ENCODE results near the gene NR3C2. TPM values are rescaled to one million over a fixed set of nuclear protein-coding genes. Genes with fewer than 3 reads are reported as not detected.

The NR3C2 gene
- total and polyA plus RNA-seq, 4 donors = 2.8 to 43.9 (median 11.5) TPM

DNA sequence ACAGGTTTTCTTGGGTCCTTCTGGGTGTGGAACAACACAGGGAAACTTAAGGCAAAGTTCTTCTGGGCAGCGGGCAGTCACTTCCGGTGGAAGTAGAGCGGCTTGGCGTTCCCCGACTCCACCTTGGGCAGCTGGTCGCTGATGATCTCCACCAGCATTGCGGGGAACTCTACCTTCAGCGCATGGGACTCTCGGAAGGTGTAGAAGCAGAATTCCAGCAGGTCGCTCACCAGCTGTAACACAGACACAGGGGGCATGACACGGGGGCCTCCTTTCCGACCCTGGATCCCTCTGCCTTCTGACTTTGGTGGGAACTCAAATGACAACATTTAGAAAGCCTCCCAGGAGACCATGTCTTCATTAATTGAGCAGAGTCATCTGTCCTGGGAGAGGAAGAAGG, 360.9 kb downstream of the NR3C2 start:
- peaks cover 0 to 4% (median 0%) of the 10 kb centered on the region in 4 donors for H3K9me3 ChIP-seq (ENCODE audit: control insufficient read depth in 4 of 4, insufficient read depth in 3 of 4, low read length in 3 of 4)
- no peak overlapping the region for H3K4me3 ChIP-seq
- peaks cover 0 to 18% (median 8%) of the 10 kb centered on the region in 4 donors for H3K36me3 ChIP-seq (ENCODE audit: control insufficient read depth in 4 of 4, insufficient read depth in 4 of 4, low read length in 4 of 4)
- no peak overlapping the region for H3K27ac ChIP-seq (ENCODE audit: low read depth in 1 of 2, low read length in 1 of 2)
- WGBS, 2 donors = 97 to 98% methylated on average over 12 of the region's 12 CpGs
- no peak for ATAC-seq (ENCODE audit: insufficient read depth, low FRiP score)
- DNase-seq = no peak
- TF ChIP-seq, protein P1, sequence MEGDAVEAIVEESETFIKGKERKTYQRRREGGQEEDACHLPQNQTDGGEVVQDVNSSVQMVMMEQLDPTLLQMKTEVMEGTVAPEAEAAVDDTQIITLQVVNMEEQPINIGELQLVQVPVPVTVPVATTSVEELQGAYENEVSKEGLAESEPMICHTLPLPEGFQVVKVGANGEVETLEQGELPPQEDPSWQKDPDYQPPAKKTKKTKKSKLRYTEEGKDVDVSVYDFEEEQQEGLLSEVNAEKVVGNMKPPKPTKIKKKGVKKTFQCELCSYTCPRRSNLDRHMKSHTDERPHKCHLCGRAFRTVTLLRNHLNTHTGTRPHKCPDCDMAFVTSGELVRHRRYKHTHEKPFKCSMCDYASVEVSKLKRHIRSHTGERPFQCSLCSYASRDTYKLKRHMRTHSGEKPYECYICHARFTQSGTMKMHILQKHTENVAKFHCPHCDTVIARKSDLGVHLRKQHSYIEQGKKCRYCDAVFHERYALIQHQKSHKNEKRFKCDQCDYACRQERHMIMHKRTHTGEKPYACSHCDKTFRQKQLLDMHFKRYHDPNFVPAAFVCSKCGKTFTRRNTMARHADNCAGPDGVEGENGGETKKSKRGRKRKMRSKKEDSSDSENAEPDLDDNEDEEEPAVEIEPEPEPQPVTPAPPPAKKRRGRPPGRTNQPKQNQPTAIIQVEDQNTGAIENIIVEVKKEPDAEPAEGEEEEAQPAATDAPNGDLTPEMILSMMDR (IDR thresholded peaks at IDR 0.05; ENCODE audit: control extremely low read depth, extremely low read depth) = no peak
- peaks cover 0 to 6% (median 2%) of the 10 kb centered on the region in 5 donors for H3K4me1 ChIP-seq (ENCODE audit: control insufficient read depth in 5 of 5, insufficient read depth in 5 of 5, low read length in 5 of 5)
- no peaks in the 10 kb centered on the region for H3K27me3 ChIP-seq (ENCODE audit: control insufficient read depth in 3 of 3, insufficient read depth in 3 of 3, low read length in 2 of 3)
- H3K9ac ChIP-seq (ENCODE audit: insufficient read depth in 1 of 2, low read length in 2 of 2) = no peak overlapping the region

DNA sequence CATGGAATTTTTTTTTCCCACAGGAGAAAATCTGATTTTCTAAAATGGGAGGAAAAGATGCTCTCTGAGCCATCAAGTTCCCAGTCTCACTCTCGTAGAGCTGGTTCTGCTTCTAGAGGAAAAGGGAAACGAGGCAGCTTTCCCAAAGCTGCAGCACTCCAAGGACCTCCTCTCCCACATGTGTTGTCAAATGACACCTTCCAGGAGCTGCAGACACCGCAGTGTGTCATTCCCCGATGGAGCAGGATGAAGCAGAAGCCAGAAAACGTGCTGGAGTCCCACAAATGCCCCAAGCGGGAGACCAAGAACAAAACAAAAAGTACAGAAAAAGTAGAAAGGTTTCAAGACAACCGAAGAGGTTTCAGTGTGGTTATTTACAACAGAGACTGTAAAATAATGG, 362.3 kb downstream of the NR3C2 start:
- ATAC-seq (ENCODE audit: insufficient read depth, low FRiP score) (no peak), DNase-seq (peak in 1 of 3 donors; percentile 4)
- H3K9me3 ChIP-seq (ENCODE audit: control insufficient read depth in 4 of 4, insufficient read depth in 3 of 4, low read length in 3 of 4) = peaks cover 0 to 9% (median 3%) of the 10 kb centered on the region in 4 donors
- no peak overlapping the region for H3K9ac ChIP-seq (ENCODE audit: insufficient read depth in 1 of 2, low read length in 2 of 2)
- H3K4me1 ChIP-seq (ENCODE audit: control insufficient read depth in 5 of 5, insufficient read depth in 5 of 5, low read length in 5 of 5) = peaks cover 0 to 6% (median 2%) of the 10 kb centered on the region in 5 donors
- 85 to 94% methylated on average over 7 of the region's 7 CpGs for WGBS, 2 donors
- H3K27me3 ChIP-seq (ENCODE audit: control insufficient read depth in 3 of 3, insufficient read depth in 3 of 3, low read length in 2 of 3) = no peaks in the 10 kb centered on the region
- peaks cover 6 to 28% (median 15%) of the 10 kb centered on the region in 4 donors for H3K36me3 ChIP-seq (ENCODE audit: control insufficient read depth in 4 of 4, insufficient read depth in 4 of 4, low read length in 4 of 4)
- TF ChIP-seq, protein P1 (IDR thresholded peaks at IDR 0.05; ENCODE audit: control extremely low read depth, extremely low read depth) = no peak
- H3K27ac ChIP-seq (ENCODE audit: low read depth in 1 of 2, low read length in 1 of 2) = no peak overlapping the region
- no peak overlapping the region for H3K4me3 ChIP-seq

DNA sequence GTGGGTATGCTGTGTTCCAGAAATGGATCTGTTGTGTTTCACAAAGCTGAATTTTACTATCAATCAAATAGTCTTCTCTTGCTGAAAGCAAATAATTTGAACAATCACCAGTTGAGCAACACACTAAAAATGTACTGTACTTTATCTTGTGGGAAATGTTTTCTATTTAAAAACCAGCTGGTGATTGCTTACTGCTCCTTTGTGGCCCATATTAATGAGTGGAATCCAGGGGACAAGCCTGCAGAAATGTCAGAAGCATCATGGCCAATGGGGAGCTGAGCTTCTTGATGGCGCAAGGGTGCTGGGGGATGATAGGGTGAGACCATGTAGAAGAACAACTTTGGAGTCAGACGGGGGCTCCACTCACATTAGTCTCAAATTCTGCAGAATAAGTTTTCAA, 364.2 kb downstream of the NR3C2 start:
- DNase-seq = peak in 2 of 3 donors; percentile 9 to 43
- ATAC-seq (ENCODE audit: insufficient read depth, low FRiP score) = no peak
- TF ChIP-seq, protein P1 (IDR thresholded peaks at IDR 0.05; ENCODE audit: control extremely low read depth, extremely low read depth) = no peak
- no peak overlapping the region for H3K27ac ChIP-seq (ENCODE audit: low read depth in 1 of 2, low read length in 1 of 2)
- H3K9me3 ChIP-seq (ENCODE audit: control insufficient read depth in 4 of 4, insufficient read depth in 3 of 4, low read length in 3 of 4) = peaks cover 0 to 12% (median 6%) of the 10 kb centered on the region in 4 donors
- peaks cover 10 to 30% (median 23%) of the 10 kb centered on the region in 4 donors for H3K36me3 ChIP-seq (ENCODE audit: control insufficient read depth in 4 of 4, insufficient read depth in 4 of 4, low read length in 4 of 4)
- no peaks in the 10 kb centered on the region for H3K27me3 ChIP-seq (ENCODE audit: control insufficient read depth in 3 of 3, insufficient read depth in 3 of 3, low read length in 2 of 3)
- H3K9ac ChIP-seq (ENCODE audit: insufficient read depth in 1 of 2, low read length in 2 of 2) = no peak overlapping the region
- WGBS, 2 donors = 88 to 93% methylated on average over 2 of the region's 2 CpGs
- no peak overlapping the region for H3K4me3 ChIP-seq
- peaks cover 0 to 6% (median 2%) of the 10 kb centered on the region in 5 donors for H3K4me1 ChIP-seq (ENCODE audit: control insufficient read depth in 5 of 5, insufficient read depth in 5 of 5, low read length in 5 of 5)

DNA sequence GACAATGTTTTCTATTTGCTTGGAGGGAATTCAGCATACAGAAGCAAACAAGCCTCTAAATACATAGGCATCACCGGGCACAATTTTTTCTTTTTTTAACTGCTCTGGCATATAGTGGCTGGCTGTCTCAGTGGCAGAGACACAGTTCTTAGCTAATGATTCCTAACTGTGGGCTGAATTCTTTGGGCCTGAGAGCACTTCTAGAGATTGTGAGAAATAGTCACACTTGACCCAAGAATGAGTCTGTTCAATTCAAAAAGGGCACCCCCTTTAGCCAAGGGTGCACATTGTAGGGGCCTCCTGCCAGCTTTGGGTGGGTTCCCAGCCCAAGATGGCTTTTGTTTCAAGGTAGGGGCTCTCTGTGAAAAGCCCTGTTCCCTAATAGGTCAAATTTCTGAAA, 364.6 kb downstream of the NR3C2 start:
- WGBS, 2 donors = 94 to 97% methylated on average over 1 of the region's 1 CpG
- H3K36me3 ChIP-seq (ENCODE audit: control insufficient read depth in 4 of 4, insufficient read depth in 4 of 4, low read length in 4 of 4) = peaks cover 10 to 31% (median 25%) of the 10 kb centered on the region in 4 donors

More for the DNA sequence above, 364.6 kb downstream of the NR3C2 start:
- Histone ChIP-seq H3K27ac (ENCODE audit: low read depth in 1 of 2, low read length in 1 of 2) (no peak overlapping the region), H3K9me3 (ENCODE audit: control insufficient read depth in 4 of 4, insufficient read depth in 3 of 4, low read length in 3 of 4) (peaks cover 0 to 12% (median 6%) of the 10 kb centered on the region in 4 donors), H3K27me3 (ENCODE audit: control insufficient read depth in 3 of 3, insufficient read depth in 3 of 3, low read length in 2 of 3) (no peaks in the 10 kb centered on the region), H3K4me3 (no peak overlapping the region), H3K9ac (ENCODE audit: insufficient read depth in 1 of 2, low read length in 2 of 2) (no peak overlapping the region), H3K4me1 (ENCODE audit: control insufficient read depth in 5 of 5, insufficient read depth in 5 of 5, low read length in 5 of 5) (peaks cover 0 to 6% (median 2%) of the 10 kb centered on the region in 5 donors)
- DNase-seq (peak in 1 of 3 donors; percentile 9), ATAC-seq (ENCODE audit: insufficient read depth, low FRiP score) (no peak)
- TF ChIP-seq, protein P1 (IDR thresholded peaks at IDR 0.05; ENCODE audit: control extremely low read depth, extremely low read depth) = no peak

Measured in lung (tissue), 12 donors.